22Rv1 (cell line): Measurements from ENCODE around the gene LINC01488.

Source experiments
- H3K27ac ChIP-seq: fragments of 450-650 bp; 2 replicates; pipeline ENCODE4 v1.5.1; 2017
- CTCF ChIP-seq: fragments of 450-650 bp; IDR thresholded peaks from 2 replicates; pipeline ENCODE4 v1.5.1; 2017; ENCODE audit warnings: mild to moderate bottlenecking
- ZFX ChIP-seq: fragments of 450-650 bp; IDR thresholded peaks from 2 replicates; pipeline ENCODE4 v1.6.1; 2017; ENCODE audit warnings: antibody characterized with exemption, borderline replicate concordance

LINC01488 gene

GRCh38 chr11:69541501-69542313 is 60.2 kb downstream of the LINC01488 start:
- TF ChIP-seq CTCF, result no peak
- TF ChIP-seq ZFX, result no peak
- no peak overlapping the region for H3K27ac ChIP-seq

- no peak for TF ChIP-seq ZFX
- TF ChIP-seq CTCF, result no peak
- no peak overlapping the region for H3K27ac ChIP-seq
These were observed 61.1 kb downstream of the LINC01488 start for GRCh38 chr11:69542314-69543168.
